Loucy (cell line): Measurements from ENCODE around the gene UNC50.

Source experiments
- CTCF ChIP-seq: fragments of 200-600 bp; sonication (generic); conservative IDR thresholded peaks from 2 replicates; pipeline ENCODE4 v1.5.1; 2014; ENCODE audit warnings: mild to moderate bottlenecking, antibody characterized with exemption, low read length
- EZH2phosphoT487 ChIP-seq: fragments of 200-600 bp; IDR thresholded peaks from 2 replicates; pipeline ENCODE4 v1.6.1; 2018; ENCODE audit warnings: antibody characterized with exemption, mild to moderate bottlenecking, moderate library complexity, borderline replicate concordance

- no peak for TF ChIP-seq CTCF
- no peak for TF ChIP-seq EZH2phosphoT487
Observed at GRCh38 chr2:98563394-98563793, 45.0 kb upstream of the UNC50 start.
